Transverse colon (tissue), 4 donors: Measurements from ENCODE around the gene NUP98.

Source experiments
- POLR2AphosphoS5 ChIP-seq, 3 donors: sonication (generic); formaldehyde crosslinking; IDR thresholded peaks; one replicate each; pipeline ENCODE4 v1.6.1; 2016; ENCODE audit warnings: antibody characterized with exemption in 3 of 3
- TF ChIP-seq, protein P1 (sequence below), 5 experiments: fragments of 200-600 bp in 3 of 5; fragments of 450-650 bp in 2 of 5; sonication (generic) in 3 of 5; IDR thresholded peaks; 1 replicate in 2 of 5; 2 replicates in 3 of 5; pipeline ENCODE4 v1.5.1; 2016 to 2017; ENCODE audit warnings: antibody characterized with exemption in 5 of 5, inconsistent platforms in 3 of 5, mild to moderate bottlenecking in 2 of 5, moderate library complexity in 1 of 5

DNA sequence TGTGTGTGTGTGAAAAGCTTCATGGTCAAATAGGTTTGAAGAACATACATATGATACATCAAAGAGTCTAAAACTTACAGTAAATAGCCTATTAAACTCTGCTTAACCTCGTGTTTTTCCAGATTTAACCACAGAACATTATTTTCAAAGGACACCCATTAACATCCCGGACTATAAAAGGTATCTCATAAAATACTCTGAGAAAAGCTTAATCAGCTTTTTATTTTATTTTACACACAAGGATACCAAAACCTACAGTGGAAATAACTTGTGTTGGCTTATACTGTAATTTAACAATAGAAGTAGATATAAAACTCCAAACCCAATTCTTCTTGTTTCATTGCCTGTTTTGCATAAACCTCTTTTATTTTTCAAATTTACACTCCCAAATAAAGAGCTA is 76.4 kb downstream of the NUP98 start:
- TF ChIP-seq, protein P1, sequence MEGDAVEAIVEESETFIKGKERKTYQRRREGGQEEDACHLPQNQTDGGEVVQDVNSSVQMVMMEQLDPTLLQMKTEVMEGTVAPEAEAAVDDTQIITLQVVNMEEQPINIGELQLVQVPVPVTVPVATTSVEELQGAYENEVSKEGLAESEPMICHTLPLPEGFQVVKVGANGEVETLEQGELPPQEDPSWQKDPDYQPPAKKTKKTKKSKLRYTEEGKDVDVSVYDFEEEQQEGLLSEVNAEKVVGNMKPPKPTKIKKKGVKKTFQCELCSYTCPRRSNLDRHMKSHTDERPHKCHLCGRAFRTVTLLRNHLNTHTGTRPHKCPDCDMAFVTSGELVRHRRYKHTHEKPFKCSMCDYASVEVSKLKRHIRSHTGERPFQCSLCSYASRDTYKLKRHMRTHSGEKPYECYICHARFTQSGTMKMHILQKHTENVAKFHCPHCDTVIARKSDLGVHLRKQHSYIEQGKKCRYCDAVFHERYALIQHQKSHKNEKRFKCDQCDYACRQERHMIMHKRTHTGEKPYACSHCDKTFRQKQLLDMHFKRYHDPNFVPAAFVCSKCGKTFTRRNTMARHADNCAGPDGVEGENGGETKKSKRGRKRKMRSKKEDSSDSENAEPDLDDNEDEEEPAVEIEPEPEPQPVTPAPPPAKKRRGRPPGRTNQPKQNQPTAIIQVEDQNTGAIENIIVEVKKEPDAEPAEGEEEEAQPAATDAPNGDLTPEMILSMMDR (IDR thresholded peaks at IDR 0.05), result no peak
- no peak for TF ChIP-seq POLR2AphosphoS5 (IDR thresholded peaks at IDR 0.05)
